Mammary epithelial cell (primary cell): ENCODE measurements around the gene RUNX1.

Experiments
- EZH2 ChIP-seq: IDR thresholded peaks from 2 replicates; pipeline ENCODE4 v1.6.1; 2012; ENCODE audit warnings: low read length, inconsistent platforms, borderline replicate concordance
- TF ChIP-seq, protein P1 (sequence below), 2 donors: IDR thresholded peaks in 1 of 2; conservative IDR thresholded peaks in 1 of 2; 2 replicates each; pipeline ENCODE4 v1.5.1; 2011 to 2012; ENCODE audit warnings: inconsistent platforms in 2 of 2, low read length in 2 of 2, mild to moderate bottlenecking in 2 of 2, control low read depth in 1 of 2, low read depth in 1 of 2; ENCODE audit not compliant: insufficient read depth in 1 of 2; ENCODE audit errors: extremely low read depth in 1 of 2

DNA sequence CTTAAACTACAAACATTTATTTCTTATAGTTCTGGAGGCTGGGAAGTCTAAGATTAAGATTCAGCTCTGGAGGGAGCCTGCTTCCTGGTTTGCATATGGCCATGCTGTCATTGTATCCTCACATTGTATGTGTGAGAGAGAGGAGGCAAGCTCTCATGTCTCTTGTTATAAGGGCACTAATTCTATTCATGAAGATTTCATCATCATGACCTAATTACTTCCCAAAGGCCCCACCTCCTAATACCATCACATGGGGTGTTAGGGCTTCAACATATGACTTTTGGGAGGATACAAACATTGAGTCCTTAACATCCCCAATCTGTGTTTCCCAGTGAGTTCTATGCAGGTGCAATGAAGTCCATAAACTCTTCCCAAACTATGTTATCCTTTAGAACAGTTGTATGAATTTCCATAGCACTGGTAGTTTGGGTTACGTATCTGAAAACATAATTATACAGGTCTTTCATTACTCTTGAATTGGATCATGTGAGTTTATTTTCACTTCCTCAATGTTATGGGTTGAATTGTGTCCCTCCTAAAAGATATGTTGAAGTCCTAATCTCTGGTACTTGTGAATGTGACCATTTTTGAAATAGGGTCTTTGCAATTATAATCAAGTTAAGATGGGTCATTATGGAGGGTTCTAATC lies 124.2 kb downstream of the RUNX1 start:
- TF ChIP-seq, protein P1, sequence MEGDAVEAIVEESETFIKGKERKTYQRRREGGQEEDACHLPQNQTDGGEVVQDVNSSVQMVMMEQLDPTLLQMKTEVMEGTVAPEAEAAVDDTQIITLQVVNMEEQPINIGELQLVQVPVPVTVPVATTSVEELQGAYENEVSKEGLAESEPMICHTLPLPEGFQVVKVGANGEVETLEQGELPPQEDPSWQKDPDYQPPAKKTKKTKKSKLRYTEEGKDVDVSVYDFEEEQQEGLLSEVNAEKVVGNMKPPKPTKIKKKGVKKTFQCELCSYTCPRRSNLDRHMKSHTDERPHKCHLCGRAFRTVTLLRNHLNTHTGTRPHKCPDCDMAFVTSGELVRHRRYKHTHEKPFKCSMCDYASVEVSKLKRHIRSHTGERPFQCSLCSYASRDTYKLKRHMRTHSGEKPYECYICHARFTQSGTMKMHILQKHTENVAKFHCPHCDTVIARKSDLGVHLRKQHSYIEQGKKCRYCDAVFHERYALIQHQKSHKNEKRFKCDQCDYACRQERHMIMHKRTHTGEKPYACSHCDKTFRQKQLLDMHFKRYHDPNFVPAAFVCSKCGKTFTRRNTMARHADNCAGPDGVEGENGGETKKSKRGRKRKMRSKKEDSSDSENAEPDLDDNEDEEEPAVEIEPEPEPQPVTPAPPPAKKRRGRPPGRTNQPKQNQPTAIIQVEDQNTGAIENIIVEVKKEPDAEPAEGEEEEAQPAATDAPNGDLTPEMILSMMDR (conservative IDR thresholded peaks at IDR 0.05 in 1 of 2, IDR thresholded peaks at IDR 0.05 in 1 of 2; ENCODE audit: extremely low read depth in 1 of 2, insufficient read depth in 1 of 2, low read depth in 1 of 2, low read length in 2 of 2), result no peak
- TF ChIP-seq EZH2, result no peak
